ENCODE results near the gene ABO. TPM values are rescaled to one million over a fixed set of nuclear protein-coding genes. Genes with fewer than 3 reads are reported as not detected.

ABO gene
- total and polyA plus RNA-seq, 2 of the 8 experiments (the other 6 are each of a cell fraction or from before 2014, with no cell fraction given) = 0.03 TPM; not detected in 1

- no peak overlapping the region for H3K56ac ChIP-seq (replicated peaks; ENCODE audit: insufficient read length, low read depth, low read length)
- no peaks in the 10 kb centered on the region for H3K79me2 ChIP-seq (ENCODE audit: control insufficient read depth in 1 of 2, insufficient read depth in 2 of 2, low read length in 2 of 2)
- H3K79me1 ChIP-seq (ENCODE audit: low read depth, low read length) = no peaks in the 10 kb centered on the region
- WGBS, 2 experiments (ENCODE audit: extremely low coverage in 1 of 2, insufficient coverage in 1 of 2, insufficient read length in 1 of 2, insufficient replicate concordance in 2 of 2, low coverage in 1 of 2, low lambda C conversion rate in 2 of 2, missing lambda C conversion rate in 1 of 2) = 81% methylated on average over 13 of the region's 13 CpGs; no CpG with 5 or more reads in 1 of the 2 experiments
- no peak overlapping the region for H2BK20ac ChIP-seq (ENCODE audit: low read length)
- H3K14ac ChIP-seq (ENCODE audit: insufficient read length) = no peak overlapping the region
- H2BK120ac ChIP-seq (replicated peaks; ENCODE audit: low read depth, low read length) = no peak overlapping the region
- H3K9me3 ChIP-seq (ENCODE audit: insufficient read depth in 2 of 2, low read depth in 1 of 2, low read length in 1 of 2) = peaks cover 10 to 16% of the 10 kb centered on the region in 2 experiments
- no peak overlapping the region for H2BK5ac ChIP-seq (ENCODE audit: low read depth, low read length)
- no peaks in the 10 kb centered on the region for H3K27me3 ChIP-seq (replicated peaks in 1 of 4; ENCODE audit: control insufficient read depth in 3 of 4, extremely low read depth in 1 of 4, insufficient read depth in 3 of 4, low read length in 3 of 4)
- no peak overlapping the region for H3K23ac ChIP-seq (ENCODE audit: insufficient read length)
- H2BK12ac ChIP-seq (ENCODE audit: low read depth, low read length) = no peak overlapping the region
- ChIA-PET CTCF (ENCODE audit: partially characterized antibody) (interaction anchor here (1.0 to 1.8 kb wide), 3 partner anchors 10 to 138 kb away, joined by 4 to 6 read pairs (median 4); no protein-coding TSS in a partner anchor), POLR2A (ENCODE audit: partially characterized antibody) (no interaction called here)
- no peak overlapping the region for H2BK15ac ChIP-seq (ENCODE audit: low read length)
- no peak overlapping the region for H3K4ac ChIP-seq (replicated peaks; ENCODE audit: insufficient read length, low read depth, low read length)
- H3K27ac ChIP-seq (ENCODE audit: low read depth, low read length) = no peak overlapping the region
- no peak overlapping the region for H3K4me2 ChIP-seq (ENCODE audit: insufficient read depth in 1 of 2, low read depth in 2 of 2, low read length in 2 of 2)
- no peaks in the 10 kb centered on the region for H3K23me2 ChIP-seq (ENCODE audit: low read depth, low read length)
- H3K18ac ChIP-seq (ENCODE audit: extremely low read depth, low read length) = no peak overlapping the region
- H2AFZ ChIP-seq (ENCODE audit: low read length) = no peak overlapping the region
- H3K4me1 ChIP-seq (replicated peaks in 1 of 4; ENCODE audit: control insufficient read depth in 3 of 4, insufficient read depth in 4 of 4, low read length in 3 of 4) = no peaks in the 10 kb centered on the region
- H4K20me1 ChIP-seq (replicated peaks in 1 of 2; ENCODE audit: control insufficient read depth in 1 of 2, insufficient read depth in 2 of 2, low read length in 2 of 2) = no peaks in the 10 kb centered on the region
- no peak overlapping the region for H3K4me3 ChIP-seq (ENCODE audit: extremely low read depth in 1 of 4, insufficient read depth in 2 of 4, low read depth in 3 of 4, low read length in 4 of 4)
- H4K8ac ChIP-seq (ENCODE audit: extremely low read depth, insufficient read depth, low read length) = no peak overlapping the region
- H3K36me3 ChIP-seq (ENCODE audit: control insufficient read depth in 2 of 4, insufficient read depth in 4 of 4, low read length in 3 of 4) = no peaks in the 10 kb centered on the region
- H4K5ac ChIP-seq (ENCODE audit: insufficient read length, low read depth, low read length) = no peak overlapping the region
- no peak overlapping the region for H4K91ac ChIP-seq (replicated peaks; ENCODE audit: insufficient read length, low read length)
- FAIRE-seq = no peak
- H2AK5ac ChIP-seq (ENCODE audit: low read depth, low read length) = no peak overlapping the region
- H3K9ac ChIP-seq (replicated peaks in 1 of 4; ENCODE audit: extremely low read depth in 1 of 4, low read depth in 3 of 4, low read length in 3 of 4) = no peak overlapping the region
- no peak for DNase-seq (ENCODE audit: low read depth in 1 of 2, low spot score in 2 of 2)
- TF ChIP-seq USF2 (IDR thresholded peaks at IDR 0.05; ENCODE audit: low read length) (no peak), E2F6 (IDR thresholded peaks at IDR 0.05) (no peak), ATF3 (IDR thresholded peaks at IDR 0.05; ENCODE audit: insufficient read depth, low read depth, low read length) (no peak), GABPA (IDR thresholded peaks at IDR 0.05; ENCODE audit: borderline replicate concordance, insufficient read depth, low read length) (no peak), SP4 (IDR thresholded peaks at IDR 0.05; ENCODE audit: low read length) (no peak), EZH2 (IDR thresholded peaks at IDR 0.05; ENCODE audit: low read depth, low read length, severe bottlenecking) (no peak), TAF7 (optimal IDR thresholded peaks at IDR 0.05; ENCODE audit: borderline replicate concordance, low read depth, low read length) (no peak), EP300 (IDR thresholded peaks at IDR 0.05; ENCODE audit: borderline replicate concordance in 1 of 2, low read depth in 2 of 2, low read length in 2 of 2) (no peak), HDAC6 (IDR thresholded peaks at IDR 0.05; ENCODE audit: low read depth, low read length) (no peak), TCF12 (IDR thresholded peaks at IDR 0.05; ENCODE audit: low read depth, low read length) (no peak)
Observed at GRCh38 chr9:133323991-133324703, 49.1 kb upstream of the ABO start.
